ENCODE measurements around the gene PHC2.

The PHC2 gene

DNA sequence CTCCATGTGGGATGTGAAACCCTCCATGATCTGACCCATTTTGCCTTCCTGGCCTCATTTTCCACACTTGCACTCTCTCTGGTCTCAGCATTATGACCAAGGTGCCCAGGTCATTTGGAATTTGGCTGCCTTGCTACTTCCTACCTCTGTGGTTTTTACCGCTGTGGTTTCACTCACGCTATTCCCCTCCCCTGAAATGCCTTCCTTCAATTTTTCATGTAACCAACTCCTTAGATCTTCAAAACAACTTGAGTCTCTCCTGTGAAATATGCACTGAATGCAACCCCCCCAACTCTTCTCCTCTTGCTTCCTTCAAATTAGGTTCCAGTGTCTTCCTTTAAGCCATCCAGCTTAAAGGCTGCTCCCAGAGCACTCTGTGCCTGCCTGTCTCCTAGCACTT is 50.1 kb downstream of the PHC2 start:
- no peak for DNase-seq (ENCODE audit: low read depth)
- TF ChIP-seq, protein P1, sequence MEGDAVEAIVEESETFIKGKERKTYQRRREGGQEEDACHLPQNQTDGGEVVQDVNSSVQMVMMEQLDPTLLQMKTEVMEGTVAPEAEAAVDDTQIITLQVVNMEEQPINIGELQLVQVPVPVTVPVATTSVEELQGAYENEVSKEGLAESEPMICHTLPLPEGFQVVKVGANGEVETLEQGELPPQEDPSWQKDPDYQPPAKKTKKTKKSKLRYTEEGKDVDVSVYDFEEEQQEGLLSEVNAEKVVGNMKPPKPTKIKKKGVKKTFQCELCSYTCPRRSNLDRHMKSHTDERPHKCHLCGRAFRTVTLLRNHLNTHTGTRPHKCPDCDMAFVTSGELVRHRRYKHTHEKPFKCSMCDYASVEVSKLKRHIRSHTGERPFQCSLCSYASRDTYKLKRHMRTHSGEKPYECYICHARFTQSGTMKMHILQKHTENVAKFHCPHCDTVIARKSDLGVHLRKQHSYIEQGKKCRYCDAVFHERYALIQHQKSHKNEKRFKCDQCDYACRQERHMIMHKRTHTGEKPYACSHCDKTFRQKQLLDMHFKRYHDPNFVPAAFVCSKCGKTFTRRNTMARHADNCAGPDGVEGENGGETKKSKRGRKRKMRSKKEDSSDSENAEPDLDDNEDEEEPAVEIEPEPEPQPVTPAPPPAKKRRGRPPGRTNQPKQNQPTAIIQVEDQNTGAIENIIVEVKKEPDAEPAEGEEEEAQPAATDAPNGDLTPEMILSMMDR (conservative IDR thresholded peaks at IDR 0.05; ENCODE audit: control insufficient read depth, insufficient read depth, low read depth, low read length) = no peak
- H3K4me3 ChIP-seq (ENCODE audit: control insufficient read depth, low read depth, low read length) = no peak overlapping the region

DNA sequence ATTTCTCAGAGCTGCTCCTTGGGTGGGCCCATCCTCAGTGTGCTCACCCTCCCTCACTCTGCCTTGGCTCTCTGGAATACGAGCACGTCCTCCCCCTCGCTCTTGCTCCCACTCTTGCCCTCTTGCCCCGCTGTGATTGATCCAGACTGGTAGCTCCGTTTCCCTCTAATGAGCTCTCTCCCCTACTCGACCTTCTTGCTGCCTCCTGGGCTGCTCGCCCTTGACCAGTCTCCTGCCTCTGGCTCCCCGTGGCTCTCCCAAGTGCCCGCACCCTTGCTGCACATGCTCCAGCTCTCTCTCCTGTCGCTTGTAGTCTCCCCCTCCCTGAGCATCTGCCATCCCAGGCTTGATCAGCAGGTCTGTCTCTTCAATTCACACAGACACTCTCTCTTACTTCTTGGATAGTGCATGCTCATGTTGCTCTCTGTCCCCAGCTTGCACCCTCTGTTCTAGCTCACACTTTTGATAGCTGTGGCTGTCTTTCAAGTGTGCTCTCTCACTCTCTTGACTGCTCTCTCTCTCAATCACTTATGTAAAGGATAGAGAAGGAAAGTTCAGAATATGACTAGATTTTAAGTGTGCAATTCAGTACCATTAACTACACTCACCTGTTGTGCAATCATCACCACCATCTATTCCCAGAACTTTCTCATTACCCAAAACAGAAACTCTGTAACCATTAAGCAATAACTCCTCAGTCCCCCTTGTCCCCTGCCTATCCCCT is 51.1 kb downstream of the PHC2 start:
- TF ChIP-seq, protein P1 (conservative IDR thresholded peaks at IDR 0.05; ENCODE audit: control insufficient read depth, insufficient read depth, low read depth, low read length) = no peak
- DNase-seq (ENCODE audit: low read depth) = peak; percentile 64

DNA sequence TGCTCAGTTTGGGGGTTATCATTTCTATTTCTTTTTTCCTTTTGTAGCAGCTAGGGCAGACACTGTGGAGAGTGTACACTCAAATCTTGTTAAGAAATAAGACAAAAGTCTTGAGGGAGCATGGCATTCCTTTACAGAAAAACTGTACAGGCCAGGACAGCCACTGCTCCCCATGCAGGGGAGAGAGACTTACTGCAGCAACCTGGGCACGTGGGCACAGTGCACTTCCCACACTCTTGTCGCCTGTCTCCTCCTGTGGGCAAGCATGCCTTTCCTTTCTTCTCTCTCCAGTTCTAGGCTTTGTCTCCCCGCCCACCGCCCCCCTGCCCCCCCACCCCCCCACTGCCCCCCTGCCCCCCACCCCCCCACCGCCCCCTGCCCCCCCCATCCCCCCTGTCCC is 51.9 kb downstream of the PHC2 start:
- H3K4me3 ChIP-seq (ENCODE audit: control insufficient read depth, low read depth, low read length) = no peak overlapping the region
- no peak for DNase-seq (ENCODE audit: low read depth)
- TF ChIP-seq, protein P1 (conservative IDR thresholded peaks at IDR 0.05; ENCODE audit: control insufficient read depth, insufficient read depth, low read depth, low read length) = no peak

More for the DNA sequence above, 51.1 kb downstream of the PHC2 start:
- no peak overlapping the region for H3K4me3 ChIP-seq (ENCODE audit: control insufficient read depth, low read depth, low read length)

DNA sequence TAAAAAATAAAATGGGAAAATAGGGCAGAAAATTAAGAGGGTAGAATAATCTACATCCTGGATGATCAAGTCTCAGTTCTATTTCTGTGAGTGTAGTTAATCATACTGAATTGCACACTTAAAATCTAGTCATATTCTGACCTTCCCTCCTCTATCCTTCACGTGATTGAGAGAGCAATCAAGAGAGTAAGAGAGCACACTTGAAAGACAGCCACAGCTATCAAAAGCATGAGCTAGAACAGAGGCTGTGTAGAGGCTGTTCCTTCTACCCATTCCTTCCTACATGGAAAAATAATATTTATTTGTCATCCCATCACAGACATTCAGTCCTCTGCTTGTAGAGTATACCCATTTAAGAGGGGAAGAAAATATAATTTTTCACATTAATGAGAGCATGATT is 52.4 kb downstream of the PHC2 start:
- TF ChIP-seq, protein P1 (conservative IDR thresholded peaks at IDR 0.05; ENCODE audit: control insufficient read depth, insufficient read depth, low read depth, low read length) = no peak
- DNase-seq (ENCODE audit: low read depth) = no peak
- no peak overlapping the region for H3K4me3 ChIP-seq (ENCODE audit: control insufficient read depth, low read depth, low read length)

DNA sequence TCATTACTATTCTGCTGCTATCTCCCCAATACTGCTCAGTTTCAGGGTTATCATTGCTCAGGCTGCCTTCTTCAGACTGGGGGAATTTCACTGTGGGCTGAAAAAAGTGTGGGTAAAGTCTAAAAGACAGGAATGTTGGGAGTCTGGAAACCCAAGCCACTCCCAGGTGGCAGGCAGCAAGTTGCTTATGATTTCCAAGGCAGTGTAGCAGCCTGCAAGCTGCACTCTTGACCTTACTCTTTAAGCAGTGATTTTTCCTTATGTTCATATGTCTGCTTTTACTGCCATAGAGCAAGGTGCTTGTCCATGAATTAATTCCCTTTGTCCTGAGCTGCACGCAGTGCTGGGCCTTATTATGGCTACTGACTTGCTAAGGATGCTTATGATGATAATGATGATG is 53.1 kb downstream of the PHC2 start:
- DNase-seq (ENCODE audit: low read depth) = no peak
- no peak overlapping the region for H3K4me3 ChIP-seq (ENCODE audit: control insufficient read depth, low read depth, low read length)
- TF ChIP-seq, protein P1 (conservative IDR thresholded peaks at IDR 0.05; ENCODE audit: control insufficient read depth, insufficient read depth, low read depth, low read length) = no peak

DNA sequence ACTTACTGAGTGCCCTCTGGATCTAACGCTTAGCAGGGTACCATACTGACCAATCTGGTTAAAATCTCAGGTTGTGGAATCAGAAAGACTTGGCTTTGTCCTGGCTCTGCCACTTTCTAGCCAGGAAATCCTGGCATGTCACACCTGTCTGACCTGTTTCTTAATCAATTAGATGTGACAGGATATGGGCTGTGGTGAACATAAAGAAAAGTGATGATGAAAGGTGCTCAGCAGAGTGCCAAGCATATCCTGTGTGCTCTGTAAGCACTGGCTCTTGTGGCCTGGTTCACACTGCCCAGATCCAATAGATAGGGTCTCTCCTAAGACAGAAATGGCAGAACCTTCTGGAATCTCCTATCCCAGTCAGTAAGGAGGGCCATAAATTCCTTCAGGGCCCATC is 53.9 kb downstream of the PHC2 start:
- DNase-seq (ENCODE audit: low read depth) = no peak

More for the DNA sequence above, 53.9 kb downstream of the PHC2 start:
- TF ChIP-seq, protein P1 (conservative IDR thresholded peaks at IDR 0.05; ENCODE audit: control insufficient read depth, insufficient read depth, low read depth, low read length) = no peak
- H3K4me3 ChIP-seq (ENCODE audit: control insufficient read depth, low read depth, low read length) = no peak overlapping the region

All from fibroblast of mammary gland (primary cell).